ENCODE data around the gene ASXL3.

The ASXL3 gene

DNA sequence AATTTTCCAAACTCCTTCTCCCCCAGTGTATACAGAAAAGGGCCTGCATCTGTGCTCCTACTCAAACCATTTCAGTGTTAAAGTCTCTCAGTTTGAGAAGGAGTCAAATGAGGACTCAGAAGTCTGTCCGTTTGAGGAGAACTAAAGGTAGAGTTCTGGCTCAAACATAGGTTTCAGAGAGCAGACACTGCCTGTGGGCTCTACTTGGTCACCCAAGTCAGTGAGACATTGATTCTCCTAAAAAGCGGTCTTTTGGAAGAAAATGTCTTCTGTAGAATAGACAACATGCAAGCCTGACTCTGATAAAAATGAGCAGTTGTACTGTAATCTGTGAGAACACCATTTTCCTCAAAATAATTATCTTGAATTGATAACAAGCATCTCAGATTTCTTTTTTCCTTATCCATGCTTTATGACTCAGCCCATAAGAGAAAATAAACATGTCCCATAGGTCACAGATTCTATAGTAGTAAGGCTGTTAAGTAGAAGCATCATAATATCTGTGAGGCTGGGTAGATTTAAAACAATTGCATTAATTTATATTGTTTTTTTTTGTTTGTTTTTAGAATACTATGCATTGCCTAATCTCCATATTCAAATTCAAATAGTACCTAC, 82.8 kb downstream of the ASXL3 start:
- DNase-seq = no peak

- no peak for DNase-seq
Observed at GRCh38 chr18:33664241-33664874, 86.3 kb downstream of the ASXL3 start.

DNA sequence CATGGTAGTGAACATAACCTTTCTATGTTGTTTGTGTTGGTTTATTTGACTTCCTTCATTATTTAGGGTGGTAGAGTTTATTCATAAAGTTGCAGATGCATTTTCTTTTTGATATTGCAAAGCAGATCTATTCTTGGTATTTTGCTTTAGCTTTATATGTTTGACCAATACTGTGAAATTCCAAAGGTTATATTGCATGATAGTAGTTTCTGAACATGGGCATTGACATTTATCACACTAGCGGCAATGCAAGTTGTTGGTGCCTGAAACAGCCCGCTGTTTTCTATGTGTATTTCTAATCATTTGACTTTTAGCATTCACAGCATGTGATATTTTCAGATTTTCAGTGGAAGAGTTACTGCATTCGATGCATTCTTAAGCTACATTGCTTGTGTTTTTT, 87.2 kb downstream of the ASXL3 start:
- no peak for DNase-seq

DNA sequence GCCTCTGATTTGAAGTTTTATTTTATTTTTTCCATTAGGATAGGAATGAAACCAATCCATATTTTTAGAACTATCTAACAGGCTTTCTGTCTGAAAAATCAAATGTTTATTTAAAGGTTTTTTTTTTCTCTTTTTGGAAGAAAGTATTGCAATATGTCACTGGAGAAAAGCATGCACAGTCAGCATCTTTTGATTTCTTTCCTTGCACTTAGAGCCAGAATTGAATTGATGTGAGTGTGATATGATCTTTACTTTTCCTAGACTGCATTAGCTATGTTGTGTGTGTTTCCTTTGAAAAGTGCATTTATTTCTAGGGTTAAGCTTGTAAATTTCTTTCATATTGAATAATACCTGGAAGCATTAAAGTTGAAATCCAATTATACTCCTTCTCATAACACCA, 87.6 kb downstream of the ASXL3 start:
- no peak for DNase-seq

- no peak for DNase-seq
Observed at GRCh38 chr18:33666915-33667314, 88.9 kb downstream of the ASXL3 start.

DNA sequence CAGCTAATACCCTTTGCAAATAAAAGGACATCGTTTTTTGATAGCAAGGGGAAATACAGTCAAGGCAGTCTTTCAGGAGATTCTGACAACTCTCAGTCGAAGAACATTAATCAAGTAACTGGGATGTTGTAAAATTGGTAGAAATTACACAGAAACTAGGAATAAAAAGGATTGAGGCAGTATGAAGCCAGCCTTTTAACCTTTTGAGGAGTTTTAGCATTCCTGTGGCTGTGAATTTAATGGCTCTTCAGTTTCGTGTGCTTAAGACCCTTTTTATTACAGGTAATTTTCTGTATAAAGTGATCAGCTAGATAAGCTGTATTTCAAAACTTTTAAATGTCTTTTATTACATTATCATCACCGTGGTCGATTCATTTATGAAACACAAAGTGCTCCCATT, 91.6 kb downstream of the ASXL3 start:
- DNase-seq = no peak

DNA sequence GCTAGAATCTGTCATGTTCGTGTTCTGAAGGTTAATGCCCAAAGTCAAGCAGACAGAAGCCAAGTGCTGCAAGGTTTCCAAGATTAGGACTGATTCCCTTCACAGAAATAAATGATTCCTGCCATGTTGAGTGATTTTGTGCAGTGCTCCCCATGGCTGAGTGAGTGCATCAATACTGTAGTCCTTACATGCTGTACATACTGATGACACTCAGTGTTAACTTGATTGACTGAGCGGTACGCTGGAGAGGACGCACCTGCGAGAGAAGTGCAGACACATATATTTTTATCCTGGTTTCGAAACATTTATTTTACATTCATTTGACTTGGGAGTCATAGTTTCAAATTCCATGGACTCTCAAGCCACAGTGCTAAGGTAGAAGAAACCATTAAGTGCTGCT, 92.0 kb downstream of the ASXL3 start:
- no peak for DNase-seq

- DNase-seq = no peak
Observed at GRCh38 chr18:33673689-33674088, 95.7 kb downstream of the ASXL3 start.

DNA sequence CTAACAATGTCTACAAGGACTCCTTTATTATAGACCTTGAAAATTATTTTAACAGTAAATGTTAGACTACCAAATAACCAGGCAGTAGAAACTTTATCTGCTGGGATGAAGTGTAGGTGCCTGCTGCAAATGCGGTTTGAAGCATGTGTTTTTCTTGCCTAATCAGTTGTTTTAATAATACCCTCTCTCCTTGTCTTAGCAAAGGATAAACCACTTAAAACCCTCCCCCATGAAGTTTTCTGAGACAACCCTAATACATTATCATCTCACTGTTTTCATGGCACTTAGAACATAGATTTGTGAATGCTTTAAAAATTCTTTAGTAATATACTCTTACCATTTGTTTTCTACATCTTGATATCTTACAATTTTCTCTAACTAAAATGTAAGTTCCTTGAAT, 98.6 kb downstream of the ASXL3 start:
- no peak for DNase-seq

DNA sequence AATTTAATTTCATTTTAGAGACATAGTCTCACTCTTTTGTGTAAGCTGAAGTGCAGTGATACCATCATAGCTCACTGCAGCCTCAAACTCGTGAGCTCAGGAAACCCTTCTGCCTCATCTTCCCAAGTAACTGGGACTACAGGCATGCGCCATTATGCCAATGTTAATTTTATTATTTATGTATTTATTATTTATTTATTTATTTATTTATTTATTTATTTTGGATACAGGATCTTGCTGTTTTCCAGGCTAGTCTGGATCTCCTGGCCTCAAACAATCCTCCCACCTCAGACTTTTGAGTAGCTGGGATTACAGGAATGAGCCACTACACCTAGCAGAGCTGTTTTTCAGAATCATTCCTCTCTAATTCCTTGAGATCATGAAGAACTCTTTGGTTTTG, 99.9 kb downstream of the ASXL3 start:
- no peak for DNase-seq

DNA sequence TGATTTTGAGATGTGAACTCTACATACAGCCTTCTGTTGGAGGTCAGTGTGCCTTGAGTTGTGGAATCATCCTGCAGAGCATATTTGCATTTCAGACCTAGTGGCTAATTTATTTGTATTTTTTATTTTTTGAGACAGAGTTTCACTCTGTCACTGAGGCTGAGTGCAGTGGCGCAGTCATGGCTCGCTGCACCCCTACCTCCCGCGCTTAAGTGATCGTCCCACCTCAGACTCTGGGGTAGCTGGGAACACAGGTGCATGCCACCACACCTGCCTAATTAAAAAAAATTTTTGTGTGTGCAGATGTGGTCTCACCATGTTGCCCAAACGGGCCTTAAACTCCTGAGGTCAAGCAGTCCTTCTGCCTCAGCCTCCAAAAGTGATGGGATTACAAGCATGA, 104.4 kb downstream of the ASXL3 start:
- DNase-seq = no peak

DNA sequence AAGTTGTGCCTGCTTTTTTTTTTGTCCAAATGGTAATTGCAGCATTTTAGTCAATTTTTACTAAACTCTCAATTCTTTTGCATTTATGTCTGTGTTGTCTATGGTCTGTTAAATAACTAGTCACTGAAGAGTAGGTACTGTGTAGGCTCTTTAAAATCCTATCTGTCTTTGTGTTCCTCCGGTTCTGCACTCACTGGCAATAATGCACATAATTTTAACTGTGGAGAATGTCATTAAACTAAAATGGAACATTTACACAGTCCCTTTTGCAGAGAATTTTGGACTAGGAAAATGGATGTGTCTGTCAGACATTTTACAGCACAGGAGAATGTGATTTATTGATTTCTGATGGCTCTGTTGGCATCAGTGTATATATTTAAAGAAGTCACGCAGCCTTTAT, 116.6 kb downstream of the ASXL3 start:
- no peak for DNase-seq

DNA sequence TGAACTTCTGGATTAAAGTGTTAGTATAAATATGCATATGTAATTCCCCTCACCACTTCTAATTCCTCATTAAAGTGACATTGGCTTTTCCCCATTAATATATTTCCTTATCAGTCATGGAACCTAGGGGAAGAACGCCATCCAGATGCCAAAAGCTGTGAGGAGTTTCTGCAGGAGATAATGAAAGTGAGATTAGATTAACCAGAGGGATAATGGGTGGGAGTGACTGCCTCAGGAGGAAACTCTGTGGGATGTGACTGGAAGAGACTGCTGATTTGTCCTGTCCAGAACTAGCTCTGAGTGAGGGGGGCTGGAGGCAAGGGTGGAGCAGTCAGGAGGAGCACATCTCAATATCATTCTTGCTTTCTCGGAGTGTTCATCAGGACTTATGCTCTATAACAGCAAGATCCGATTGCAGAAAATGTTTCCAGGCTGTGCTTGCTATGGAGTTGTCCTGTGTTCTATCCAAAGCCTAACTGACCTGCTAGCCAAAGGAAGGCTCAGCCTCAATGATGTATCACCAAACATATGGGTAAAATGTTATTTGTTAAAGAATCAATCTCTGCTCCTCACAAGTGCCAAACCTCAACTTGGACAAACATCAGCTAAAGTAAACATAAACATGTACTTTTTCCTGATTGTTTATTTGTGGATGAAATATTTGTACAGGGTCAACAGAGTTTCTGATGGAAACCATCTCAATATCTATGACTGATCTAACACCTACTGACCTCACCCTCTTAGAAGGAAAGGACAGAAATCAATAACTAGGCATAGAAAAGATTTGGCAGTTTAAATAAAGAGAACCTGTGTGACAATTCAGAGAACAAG, 118.5 kb downstream of the ASXL3 start:
- DNase-seq = no peak

DNA sequence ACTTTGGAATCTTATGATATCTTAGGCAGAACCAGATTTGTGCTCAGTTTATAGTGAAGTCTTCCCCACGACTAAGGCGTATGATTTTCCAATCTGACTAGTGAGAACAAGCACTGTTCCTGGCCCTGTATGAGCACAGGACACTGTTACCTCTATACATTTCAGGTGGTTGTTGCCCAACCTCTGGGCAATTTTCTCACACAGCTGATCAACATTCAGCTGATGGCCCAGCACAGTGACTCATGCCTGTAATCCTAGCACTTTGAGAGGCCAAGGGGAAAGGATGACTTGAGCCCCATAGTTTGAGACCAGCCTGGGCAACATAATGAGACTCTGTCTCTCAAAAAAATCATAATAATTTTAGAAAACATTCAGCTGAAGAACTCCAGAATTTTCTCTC, 119.5 kb downstream of the ASXL3 start:
- no peak for DNase-seq

DNA sequence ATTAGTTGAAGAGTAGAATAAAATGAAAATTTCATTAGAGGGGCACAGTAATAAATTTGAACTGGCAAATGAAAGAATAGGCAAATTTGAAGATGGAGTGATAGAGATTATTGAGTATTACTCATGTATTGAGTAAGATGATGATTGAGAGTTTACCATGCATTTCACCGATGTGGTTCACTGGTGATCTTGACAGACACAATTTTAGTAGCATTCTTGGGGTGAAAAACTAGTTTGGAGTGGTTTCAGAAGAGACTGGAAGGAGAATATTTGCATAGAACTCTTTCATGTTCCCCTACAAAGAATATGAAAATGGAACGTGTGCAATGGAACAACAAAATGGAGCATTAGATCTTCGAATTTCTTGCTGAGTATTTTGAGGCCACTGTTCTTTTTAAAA, 121.4 kb downstream of the ASXL3 start:
- no peak for DNase-seq

DNA sequence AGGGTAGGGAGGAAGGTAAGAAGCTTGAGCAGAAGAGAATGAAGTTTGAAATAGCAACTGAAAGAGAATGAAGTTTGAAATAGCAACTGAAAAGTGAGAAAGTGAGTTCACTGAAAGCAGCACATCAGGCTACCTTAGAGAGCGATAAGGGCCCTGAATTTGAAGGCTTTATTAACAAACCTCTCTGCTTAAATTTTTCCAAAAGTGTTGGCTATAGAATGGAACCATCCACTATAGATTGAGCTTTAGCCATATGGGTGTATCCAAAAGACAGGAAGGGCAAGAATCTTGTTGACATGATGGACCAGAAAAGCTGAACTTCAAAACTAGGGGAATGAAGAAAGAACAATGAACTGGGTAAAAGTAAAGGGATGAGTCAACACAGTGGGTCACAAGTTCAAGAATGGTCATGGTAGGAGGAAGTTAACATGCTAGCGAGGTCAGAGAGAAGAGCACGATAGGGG, 122.5 kb downstream of the ASXL3 start:
- no peak for DNase-seq

GRCh38 chr18:33702625-33703024, 124.6 kb downstream of the ASXL3 start:
- no peak for DNase-seq

DNA sequence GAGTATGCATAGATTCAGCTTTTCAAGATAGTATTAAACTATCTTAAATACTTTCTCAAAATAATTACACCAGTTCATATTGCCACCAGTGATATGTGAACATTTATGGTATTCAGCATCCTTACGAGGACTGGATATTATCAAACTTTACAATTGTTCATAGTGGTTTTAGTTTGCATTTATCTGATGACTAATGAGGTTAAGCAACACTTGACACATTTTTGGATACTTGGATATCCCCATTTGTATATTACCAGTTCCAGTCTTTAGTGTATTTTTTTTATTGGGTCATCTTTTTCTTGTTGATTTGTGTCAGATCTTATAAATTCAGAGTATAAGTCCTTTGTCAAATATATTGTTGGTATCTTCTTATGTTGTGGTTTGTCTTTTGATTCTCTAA, 128.4 kb downstream of the ASXL3 start:
- DNase-seq = no peak

- DNase-seq = no peak
Observed at GRCh38 chr18:33708876-33709275, 130.9 kb downstream of the ASXL3 start.

DNA sequence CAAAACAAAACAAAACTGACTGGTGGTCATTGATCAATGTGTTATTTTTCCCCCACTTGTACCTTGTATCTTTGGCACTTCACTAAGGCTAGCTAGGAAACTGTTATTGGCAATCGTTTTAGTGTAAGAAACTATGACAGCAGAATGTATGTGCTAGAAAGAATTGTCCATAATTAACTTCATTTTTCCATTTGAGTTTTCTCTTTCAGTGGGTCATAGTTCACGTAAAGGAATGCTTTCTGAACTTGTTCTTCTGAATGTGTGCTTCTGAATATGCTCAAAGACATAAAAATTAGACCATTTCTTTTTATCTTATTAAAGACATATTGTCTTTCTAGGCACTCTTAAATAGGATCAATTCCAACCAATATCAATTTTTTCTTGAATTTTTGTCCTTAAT, 132.2 kb downstream of the ASXL3 start:
- no peak for DNase-seq

GRCh38 chr18:33711514-33711913, 133.5 kb downstream of the ASXL3 start:
- DNase-seq = peak in 6 of 56 donors; percentile 1 to 12 (median 2)

- DNase-seq = no peak
Observed at GRCh38 chr18:33712719-33713118, 134.7 kb downstream of the ASXL3 start.

All from amygdala (tissue), 56 donors.